Epidermal melanocyte (primary cell): ENCODE measurements around the gene SIX5.
A peak's percentile ranks its signal among the peaks of the same experiment; 100 is the strongest.

Source experiments
- DNase-seq: peaks from one replicate; pipeline ENCODE4 v3.0.0; 2011; ENCODE audit warnings: low spot score; ENCODE audit not compliant: insufficient read length

The SIX5 gene

GRCh38 chr19:45793178-45793564, 24.1 kb upstream of the SIX5 start:
- DNase-seq = no peak

DNA sequence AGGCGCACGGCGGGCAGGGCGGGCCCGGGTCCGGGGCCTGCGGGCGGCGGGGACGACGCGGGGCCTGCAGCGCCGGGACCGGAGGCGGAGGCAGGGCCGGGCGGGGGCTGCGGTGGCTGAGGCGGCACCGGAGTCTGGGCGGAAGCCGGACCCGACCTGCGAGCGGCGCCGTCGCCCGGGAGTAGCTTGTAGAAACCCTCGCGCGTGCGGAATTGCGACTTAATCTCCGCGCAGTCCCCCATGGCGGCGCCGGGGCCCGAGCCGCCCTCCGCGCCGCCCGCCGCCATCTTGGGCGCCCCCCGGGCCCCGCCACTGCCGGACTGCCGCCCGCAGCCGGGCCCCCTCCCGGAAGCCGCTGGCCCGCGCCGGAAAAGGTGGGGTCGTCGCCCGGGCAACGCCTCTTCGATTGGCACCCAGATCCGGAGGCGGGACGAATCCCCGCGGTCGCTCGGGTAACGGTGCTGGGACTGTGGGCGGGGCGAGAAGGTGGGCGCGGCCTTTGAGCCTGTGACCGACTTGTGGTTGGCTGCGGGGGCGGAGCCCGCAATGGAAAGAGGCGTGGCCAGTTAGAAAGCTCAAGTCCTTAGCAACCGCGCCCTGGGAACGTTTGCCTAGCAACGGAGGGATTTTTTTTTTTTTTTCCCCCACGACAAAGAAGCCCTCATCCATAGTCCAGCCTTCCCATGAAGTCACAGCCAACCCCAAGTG, 23.6 kb upstream of the SIX5 start, which contains the start of gene DMWD:
DMWD (minus strand) TSS at position 376 of the 708 bp plus-strand sequence; CDS start at position 287, 89 bp downstream.
- peak; percentile 94 for DNase-seq

- no peak for DNase-seq
Observed at GRCh38 chr19:45791744-45792469, 22.9 kb upstream of the SIX5 start.

DNA sequence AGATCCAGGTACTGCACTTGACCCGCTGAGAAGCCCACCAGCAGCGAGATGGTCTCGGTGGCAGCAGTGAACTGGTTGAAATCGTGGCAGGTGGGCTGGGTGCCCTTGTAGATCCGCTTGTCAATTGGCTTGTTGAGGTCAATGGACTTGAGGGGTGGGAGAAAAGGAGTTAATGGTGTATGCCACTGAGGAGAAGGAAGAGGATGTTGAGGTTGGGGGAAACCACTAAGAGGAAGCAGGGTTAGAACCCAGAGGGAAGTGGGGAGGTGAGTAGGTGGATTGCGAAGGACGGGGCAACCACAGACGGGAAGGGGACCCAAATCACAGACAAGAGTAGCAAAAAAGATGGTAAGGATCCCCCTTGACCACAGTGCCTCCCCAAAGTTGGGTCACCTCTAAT, 21.9 kb upstream of the SIX5 start:
- DNase-seq = no peak

GRCh38 chr19:45789035-45789786, 20.2 kb upstream of the SIX5 start:
- no peak for DNase-seq

DNA sequence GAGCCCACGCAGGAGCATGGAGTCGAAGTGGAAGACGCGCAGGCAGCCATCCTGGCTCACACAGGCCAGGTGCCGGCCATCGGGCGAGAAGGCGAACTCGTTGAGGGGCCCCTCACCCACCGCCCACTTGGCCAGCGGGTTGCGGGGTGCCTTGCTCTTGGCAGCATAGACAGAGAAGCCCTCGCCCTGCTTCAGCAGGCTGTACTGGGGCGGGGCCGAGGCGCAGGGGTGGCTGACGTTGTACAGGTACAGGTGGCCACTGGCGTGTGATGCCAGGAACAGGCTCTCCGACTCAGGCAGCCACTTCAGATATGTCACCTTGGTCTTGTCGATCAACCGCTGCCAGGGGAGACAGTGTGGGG, 17.5 kb upstream of the SIX5 start:
- DNase-seq = no peak

DNA sequence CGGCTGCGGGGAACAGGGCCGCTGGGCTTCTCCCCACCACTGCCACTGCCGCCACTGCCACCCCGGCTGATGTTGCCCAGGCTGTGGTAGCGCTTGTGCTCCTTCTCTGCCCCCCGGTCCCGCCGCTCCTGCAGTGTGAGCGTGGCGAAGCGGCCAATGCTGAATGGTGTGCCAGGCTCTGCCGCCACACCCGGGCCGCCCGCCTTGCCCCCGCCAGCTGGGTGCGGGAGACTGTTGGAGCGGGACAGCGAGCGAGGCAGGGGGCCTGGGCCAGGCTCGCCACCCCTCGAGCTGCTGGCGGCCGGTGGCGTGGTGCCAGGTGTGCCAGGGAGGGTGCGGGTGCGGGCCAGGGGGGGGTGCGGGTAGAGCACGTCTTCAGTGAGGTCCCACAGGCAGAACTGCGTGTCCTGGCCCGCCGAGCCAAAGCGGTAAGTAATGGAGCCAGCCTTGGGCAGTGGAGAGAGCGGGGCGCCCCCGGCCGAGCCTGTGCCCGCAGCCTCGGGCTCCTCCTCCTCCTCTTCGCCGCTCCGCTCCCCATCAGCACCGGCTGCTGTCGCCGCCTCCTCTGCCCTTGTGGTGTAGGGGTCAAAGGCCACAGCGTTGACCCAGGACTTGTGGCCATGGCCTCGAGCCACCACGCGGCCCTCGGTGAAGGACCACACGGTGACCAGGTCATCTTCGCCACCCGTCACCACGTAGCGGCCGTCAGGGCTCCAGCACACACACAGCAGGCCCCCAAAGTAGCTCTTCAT, 16.9 kb upstream of the SIX5 start:
- no peak for DNase-seq

GRCh38 chr19:45785097-45785496, 16.0 kb upstream of the SIX5 start:
- DNase-seq = peak; percentile 75

GRCh38 chr19:45784096-45784495, 15.0 kb upstream of the SIX5 start:
- DNase-seq = no peak

DNA sequence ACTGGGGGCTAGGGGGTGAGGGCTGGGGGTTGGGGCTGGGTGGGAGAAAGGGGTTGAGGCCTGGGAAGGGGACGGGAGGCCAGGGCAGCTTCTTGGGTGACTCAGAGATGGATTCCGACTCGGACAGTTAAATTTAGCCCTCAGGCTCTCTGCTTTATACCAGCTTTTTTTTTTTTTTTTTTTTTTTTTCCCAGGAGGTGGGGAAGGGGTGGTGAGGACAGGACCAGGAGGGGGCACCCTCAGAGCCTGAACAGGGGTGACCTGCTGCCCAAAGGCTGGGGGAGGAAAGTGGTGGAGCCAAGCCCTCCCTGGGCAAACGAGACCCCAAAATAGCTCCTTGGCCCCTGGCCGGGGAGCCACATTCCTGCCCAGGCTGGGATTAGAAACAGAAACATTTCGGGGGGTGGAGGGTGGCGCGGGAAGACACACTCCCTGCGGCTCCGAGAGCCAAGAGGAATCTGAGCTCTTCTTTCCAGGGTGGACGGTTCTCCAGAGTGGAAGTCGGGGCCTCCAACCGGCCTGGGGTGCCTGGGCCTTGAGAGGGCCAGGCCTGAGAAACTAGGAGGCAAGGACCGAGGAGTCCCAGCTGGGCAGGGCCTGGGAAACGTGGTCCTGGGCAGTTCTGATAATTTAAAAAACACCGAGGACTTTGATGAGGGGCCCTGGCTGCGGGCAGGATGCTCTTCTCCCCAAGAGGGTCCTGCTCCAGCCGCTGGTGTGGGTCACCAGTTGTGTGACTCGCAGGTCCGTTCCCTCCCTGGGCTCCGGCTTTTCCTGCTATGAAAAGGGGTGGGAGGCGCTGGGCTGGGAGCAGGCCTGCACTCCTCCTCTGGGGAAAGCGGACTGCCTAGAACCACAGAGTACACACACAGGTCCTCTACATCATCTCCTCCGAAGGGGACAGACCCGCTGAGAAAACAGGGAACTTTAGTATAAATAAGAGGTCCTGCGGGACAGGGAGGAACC, 14.1 kb upstream of the SIX5 start:
- peak; percentile 87 for DNase-seq

GRCh38 chr19:45782162-45782691, 13.2 kb upstream of the SIX5 start, which contains the start of gene DMPK:
TSS of gene DMPK (minus strand) at chr19:45782490. CDS start at chr19:45782352, 138 bp downstream.
- no peak for DNase-seq

GRCh38 chr19:45781214-45782161, 12.4 kb upstream of the SIX5 start:
- no peak for DNase-seq

- no peak for DNase-seq
Observed at GRCh38 chr19:45780448-45781213, 11.6 kb upstream of the SIX5 start.

DNA sequence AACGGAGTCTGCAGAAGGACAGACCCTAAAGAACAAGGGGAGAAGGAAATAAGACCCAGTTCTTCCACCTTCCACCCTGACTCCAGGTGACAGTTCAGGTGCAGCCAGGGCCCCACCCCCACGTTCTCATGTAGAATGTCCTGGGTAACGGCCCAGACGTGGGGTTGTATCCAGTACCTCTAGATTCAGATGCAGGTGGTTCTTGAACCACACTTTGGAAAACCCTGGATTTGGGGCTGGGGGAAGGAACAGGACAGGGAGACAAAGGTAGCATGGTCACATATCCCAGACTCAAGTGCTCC, 11.0 kb upstream of the SIX5 start:
- no peak for DNase-seq

GRCh38 chr19:45779231-45780145, 10.4 kb upstream of the SIX5 start:
- DNase-seq = no peak

GRCh38 chr19:45778010-45778661, 9.1 kb upstream of the SIX5 start:
- DNase-seq = no peak
